Endometrial microvascular endothelial cells (primary cell): ENCODE data around the gene FOXO3. TPM values are rescaled to one million over a fixed set of nuclear protein-coding genes. Genes with fewer than 3 reads are reported as not detected.

Experiments
- in situ Hi-C: cut with HindIII; loops from 2 replicates; pipeline ENCODE4 v1.10.0; 2017; ENCODE audit warnings: low sequenced_read_pairs, low pct_unique_long_range_greater_than_20kb; ENCODE audit errors: inconsistent ontology term
- total RNA-seq: library from RNA; depleted of rRNA; stranded (reverse); fragments of >200 nt; gene quantifications from one replicate; pipeline ENCODE4 v1.2.3, GENCODE V29; 2015; ENCODE audit errors: inconsistent ontology term

Gene FOXO3
- total RNA-seq, 1 donor from 2014 or later, result 12.8 TPM

- in situ Hi-C loops, result no loop called here
Measured at GRCh38 chr6:108616973-108617372, 56.3 kb downstream of the FOXO3 start.

- in situ Hi-C loops, result no loop called here
Measured at GRCh38 chr6:108618623-108619152, 58.0 kb downstream of the FOXO3 start.

GRCh38 chr6:108619431-108620197 is 58.9 kb downstream of the FOXO3 start:
- in situ Hi-C loops, result no loop called here

DNA sequence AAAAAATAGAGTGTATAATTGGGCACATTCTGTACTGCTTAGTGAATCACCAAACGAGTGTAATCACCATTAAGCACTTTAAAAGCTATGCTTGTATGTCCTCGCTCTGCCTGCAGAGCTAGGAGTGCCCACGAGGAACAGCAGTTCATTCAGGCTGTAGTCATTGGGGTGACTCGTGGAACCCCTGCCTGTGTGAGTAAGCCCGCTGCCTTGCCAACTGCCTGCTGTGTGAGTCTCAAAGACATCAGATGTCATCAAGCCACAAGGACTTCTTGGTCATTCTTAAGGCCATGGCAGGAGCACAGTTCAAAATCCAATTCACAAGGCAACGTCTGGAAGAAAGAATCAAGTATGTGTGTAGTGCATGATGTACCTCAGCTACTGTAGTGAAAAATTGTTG is 60.4 kb downstream of the FOXO3 start:
- in situ Hi-C loops, result no loop called here

DNA sequence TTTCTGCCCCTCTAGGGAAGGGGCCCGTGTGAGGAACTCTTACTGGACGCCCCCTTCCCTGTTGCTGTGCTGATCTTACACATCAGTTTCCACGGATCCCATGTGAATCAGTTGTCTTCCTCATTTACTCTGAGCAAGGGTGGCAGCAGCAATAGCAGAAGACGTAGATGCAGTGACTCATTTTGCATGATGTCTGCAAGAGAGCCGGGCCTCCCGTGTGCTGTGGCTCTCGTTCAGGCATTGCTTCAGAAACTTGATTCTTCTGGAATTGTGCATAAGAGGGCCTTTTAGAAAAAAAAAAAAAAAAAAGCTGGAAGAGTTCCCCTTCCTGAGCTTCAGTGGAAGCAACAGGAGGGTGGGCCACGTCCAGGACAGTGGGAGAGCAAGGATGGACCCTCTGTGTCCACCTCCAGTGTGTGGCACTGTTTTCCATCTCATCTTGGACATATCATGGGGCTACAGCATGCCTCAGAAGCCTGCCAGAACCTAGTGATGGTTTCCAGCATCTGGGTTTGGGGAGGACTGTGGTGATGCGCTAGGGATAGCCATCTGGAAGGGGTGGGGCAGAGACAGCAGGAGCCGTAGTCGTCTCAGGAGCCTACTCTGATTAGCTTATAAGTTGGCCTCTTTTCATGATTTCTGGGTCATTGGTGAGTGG is 62.1 kb downstream of the FOXO3 start:
- in situ Hi-C loops, result no loop called here

DNA sequence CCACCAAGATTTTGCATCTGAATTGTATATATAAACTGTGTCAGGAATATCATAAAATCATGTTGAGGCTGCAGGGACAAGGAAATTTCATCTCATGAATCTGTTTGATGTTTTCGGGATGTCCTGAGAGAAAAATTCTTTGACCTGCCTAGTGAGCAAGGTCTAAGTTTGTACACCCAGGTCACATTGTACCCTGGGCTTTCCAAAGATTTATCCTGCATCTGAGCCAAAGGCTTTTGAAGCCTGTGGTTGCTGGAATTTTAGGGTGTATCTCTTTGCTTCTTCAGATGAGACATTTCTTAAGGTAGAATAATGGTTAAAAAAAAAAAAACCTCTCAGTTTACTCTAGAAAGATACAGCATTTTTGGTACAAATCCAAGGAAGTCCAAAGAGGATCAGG is 63.3 kb downstream of the FOXO3 start:
- in situ Hi-C loops, result no loop called here

- in situ Hi-C loops, result no loop called here
Measured at GRCh38 chr6:108625581-108625980, 64.9 kb downstream of the FOXO3 start.

DNA sequence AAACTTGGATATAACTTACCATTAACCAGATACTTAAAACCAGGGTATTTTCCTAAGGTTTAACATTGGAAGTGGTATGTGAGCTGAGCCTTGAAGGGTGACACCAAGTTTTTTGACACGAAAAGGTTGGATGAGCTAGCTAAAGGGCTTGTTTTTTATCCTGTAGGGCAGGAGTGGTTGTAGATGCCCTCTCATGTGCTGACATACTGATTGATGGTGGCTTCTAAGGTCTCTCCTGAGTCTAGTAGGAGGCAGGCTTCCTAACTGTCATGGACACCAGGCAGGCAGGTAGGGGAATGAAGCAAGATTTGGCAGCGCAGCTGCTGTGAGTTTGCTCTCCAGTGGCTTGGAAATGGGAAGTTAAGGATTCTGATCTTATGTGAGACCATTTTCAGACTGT is 66.1 kb downstream of the FOXO3 start:
- in situ Hi-C loops, result no loop called here

DNA sequence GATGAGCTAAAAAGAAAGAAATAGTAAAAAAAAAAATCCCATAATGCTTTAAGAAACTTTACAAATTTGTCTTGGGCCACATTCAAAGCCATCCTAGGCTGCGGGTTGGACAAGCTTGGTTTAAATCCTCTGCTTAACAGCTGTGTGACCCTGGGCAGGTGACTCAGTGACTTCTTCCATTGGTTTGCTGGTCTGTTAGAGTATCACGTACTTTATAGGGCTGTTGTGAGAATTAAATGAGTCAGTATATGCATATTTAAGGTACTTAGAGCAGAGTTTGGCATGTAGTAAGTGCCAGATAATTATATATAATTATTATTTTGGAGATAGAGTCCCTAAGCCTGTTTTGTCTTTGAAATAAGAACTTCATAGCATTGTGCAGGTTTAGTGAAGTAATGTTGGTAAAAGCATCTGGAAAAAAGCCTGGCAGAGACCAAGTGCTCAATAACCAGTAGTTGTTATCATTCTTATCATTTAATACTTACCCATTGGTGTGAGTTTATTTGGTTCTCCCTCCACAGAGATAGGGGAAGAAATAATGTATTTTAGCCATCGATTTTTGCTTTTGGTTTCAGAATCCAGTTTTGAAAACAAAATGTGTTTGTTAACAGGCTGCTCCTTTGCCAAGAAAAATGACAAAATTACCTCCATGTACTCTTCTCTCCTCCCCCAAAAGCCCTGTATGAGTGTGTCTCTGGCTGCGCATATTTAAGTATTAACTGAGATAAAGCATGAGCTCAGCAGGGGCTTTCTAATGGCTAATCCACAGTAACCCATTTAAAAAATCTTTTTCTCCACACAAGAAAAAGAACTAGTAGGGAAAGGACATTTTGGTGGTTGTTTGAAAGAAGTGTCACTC is 67.2 kb downstream of the FOXO3 start:
- in situ Hi-C loops, result no loop called here

DNA sequence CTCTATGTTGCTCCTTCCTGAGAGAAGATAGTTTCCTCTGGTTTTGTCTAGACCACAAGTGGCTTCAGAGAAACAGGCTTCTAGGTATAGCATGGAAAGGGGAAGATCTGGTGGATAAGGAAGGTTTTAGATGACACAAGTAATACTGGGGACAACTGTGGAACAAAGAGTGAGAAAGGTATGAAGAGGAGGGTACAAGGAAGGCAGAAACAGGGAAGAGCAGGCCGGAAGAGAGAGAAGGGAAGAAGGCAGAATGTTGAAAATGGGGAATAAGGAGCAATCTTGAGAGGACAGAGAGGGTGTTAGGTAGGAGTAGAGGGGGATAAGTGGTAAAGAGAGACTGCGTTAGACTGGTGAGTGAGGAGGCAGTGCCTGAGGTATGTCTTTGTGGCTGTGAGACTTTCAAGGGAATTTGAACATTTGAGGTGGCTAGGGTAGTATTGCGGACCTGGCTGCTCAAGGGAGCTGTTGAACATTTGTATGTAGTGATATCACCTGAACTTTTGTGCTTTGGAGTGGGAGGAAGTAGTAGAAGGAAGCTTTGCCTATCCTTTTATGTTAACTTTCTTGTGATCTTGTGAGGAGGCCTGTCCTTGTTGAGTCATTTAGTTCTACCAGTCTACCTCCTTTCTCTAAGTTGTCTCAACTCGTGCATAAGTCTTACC is 69.5 kb downstream of the FOXO3 start:
- in situ Hi-C loops, result no loop called here

DNA sequence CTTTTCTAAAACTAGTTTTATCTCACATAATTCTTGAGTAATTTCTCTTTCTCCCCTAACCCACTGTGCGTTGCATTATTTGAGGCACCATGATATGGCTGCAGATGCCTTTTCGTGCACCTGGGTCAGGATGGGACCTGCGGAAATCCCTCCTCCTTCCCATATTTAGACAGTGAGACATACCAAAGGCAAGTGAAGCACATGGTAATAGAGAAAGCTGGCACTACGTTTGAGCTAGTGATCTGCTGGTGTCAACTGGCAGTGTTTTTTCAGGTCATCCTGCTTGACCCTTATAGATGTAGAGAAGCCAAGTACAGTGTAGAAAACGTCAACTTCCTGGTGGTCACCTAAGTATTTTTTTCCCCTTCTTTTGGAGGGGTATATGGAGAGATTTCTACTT is 71.7 kb downstream of the FOXO3 start:
- in situ Hi-C loops, result no loop called here

DNA sequence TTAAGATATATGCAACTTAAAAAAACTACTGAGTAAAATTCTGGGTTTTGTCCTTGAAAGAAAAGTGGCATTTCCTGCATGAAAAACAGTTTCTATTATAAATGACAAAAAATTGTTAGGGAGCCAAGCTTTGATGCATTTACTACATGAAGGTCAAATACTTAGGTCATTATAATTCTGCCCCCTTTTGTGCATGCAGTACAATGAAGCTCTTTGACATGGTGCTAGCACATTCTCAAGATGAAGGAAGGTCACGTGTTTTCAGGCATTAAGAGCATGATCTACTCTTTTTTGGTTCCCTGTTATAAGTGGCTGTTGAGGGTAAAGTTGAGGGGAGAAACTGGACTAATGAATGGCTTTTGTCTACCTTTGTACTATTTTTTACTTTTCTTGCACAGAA is 72.7 kb downstream of the FOXO3 start:
- in situ Hi-C loops, result no loop called here

- in situ Hi-C loops, result no loop called here
Measured at GRCh38 chr6:108635505-108636226, 74.9 kb downstream of the FOXO3 start.

- in situ Hi-C loops, result no loop called here
Measured at GRCh38 chr6:108637963-108638362, 77.2 kb downstream of the FOXO3 start.

GRCh38 chr6:108638993-108639392 is 78.3 kb downstream of the FOXO3 start:
- in situ Hi-C loops, result no loop called here

GRCh38 chr6:108640104-108640503 is 79.4 kb downstream of the FOXO3 start:
- in situ Hi-C loops, result no loop called here

- in situ Hi-C loops, result no loop called here
Measured at GRCh38 chr6:108643184-108643583, 82.5 kb downstream of the FOXO3 start.

DNA sequence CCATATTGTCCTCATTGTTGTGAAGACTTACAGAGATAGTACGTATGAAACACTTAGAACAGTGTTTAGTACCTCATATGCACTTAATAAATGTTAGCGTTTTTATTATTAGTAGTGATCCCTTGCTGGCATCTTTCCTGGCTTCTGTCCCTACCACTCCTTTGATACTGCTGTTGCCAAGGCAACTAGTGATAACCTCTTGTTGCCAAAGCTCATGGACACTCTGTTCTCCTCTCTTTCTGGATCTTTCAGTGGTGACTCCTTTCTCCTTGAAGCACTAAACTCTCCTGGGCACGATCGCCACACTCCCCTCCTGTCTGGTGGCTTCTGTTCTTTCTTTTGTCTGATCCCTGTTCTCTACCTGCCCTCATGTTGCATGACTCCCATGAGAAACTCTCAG is 83.5 kb downstream of the FOXO3 start:
- in situ Hi-C loops, result no loop called here
